Pancreas (tissue), 10 donors: ENCODE measurements around the gene PNMA6E. TPM values are rescaled to one million over a fixed set of nuclear protein-coding genes. Genes with fewer than 3 reads are reported as not detected.
A peak's percentile ranks its signal among the peaks of the same experiment; 100 is the strongest.

ENCODE experiments used
- ATAC-seq, 4 donors: fragments of 200-7000 bp; cut with Tn5 transposase; one replicate each; pipeline versions ENCODE4 v1.8.0 to v1.9.1; 2020; ENCODE audit warnings: mild to moderate bottlenecking in 4 of 4, moderate library complexity in 4 of 4
- DNase-seq, 6 donors: peaks; one replicate each; pipeline ENCODE4 v3.0.0-alpha.2; 2020
- FAIRE-seq: peaks from 2 replicates; lab custom pipeline; 2012; peaks lifted over from hg19 to GRCh38; lab: Jason Lieb, UNC
- H3K27ac ChIP-seq, 4 donors: fragments of 200-600 bp; sonication (generic); 1 replicate in 3 of 4; 2 replicates in 1 of 4; pipeline versions ENCODE4 v1.5.0 to v1.8.0; 2020
- H3K27me3 ChIP-seq, 4 donors: fragments of 200-600 bp; one replicate each; pipeline ENCODE4 v1.8.0; 2021
- H3K36me3 ChIP-seq, 3 donors: fragments of 200-600 bp; sonication (generic) in 1 of 3; one replicate each; pipeline versions ENCODE4 v1.5.0 to v1.8.0; 2020 to 2021
- H3K4me1 ChIP-seq, 3 donors: fragments of 200-600 bp; one replicate each; pipeline ENCODE4 v1.8.0; 2021
- H3K4me3 ChIP-seq, 4 donors: fragments of 200-600 bp; sonication (generic) in 2 of 4; one replicate each; pipeline versions ENCODE4 v1.5.0 to v1.8.0; 2020 to 2021
- H3K9me3 ChIP-seq, 4 donors: fragments of 200-600 bp; one replicate each; pipeline ENCODE4 v1.8.0; 2021
- WGBS, 2 donors: extraction: QIAGEN DNeasy Blood & Tissue Kit; methylation state at CpG; one replicate each; pipeline ENCODE4 v1.1.7; 2013; 5-methylcytosine and 5-hydroxymethylcytosine counted together
- intact Hi-C, 3 donors: fragments of 100-400 bp; cut with DNase I; formaldehyde crosslinking; loops; one replicate each; pipeline versions ENCODE4 v1.11.1 to v1.14.2; 2022
- polyA plus RNA-seq, 2 donors: library from polyadenylated mRNA; stranded (reverse); fragments of 200-250 nt; gene quantifications; one replicate each; pipeline ENCODE4 v1.2.3, GENCODE V29; 2013
- total RNA-seq, 6 donors: library from RNA; stranded (reverse); fragmentation: NEBNext Ultra II Directional in 4 of 6; extraction: Animal tissue kit (Norgen Biotek cat#: 25700) in 4 of 6; gene quantifications; one replicate each; pipeline versions ENCODE4 v1.2.1 to v1.2.4, GENCODE V29; 2021 to 2023
- TF ChIP-seq, protein P1 (sequence below), 4 donors: fragments of 200-600 bp; sonication (generic) in 3 of 4; IDR thresholded peaks; one replicate each; pipeline versions ENCODE4 v1.5.0 to v1.8.0; 2021; ENCODE audit warnings: antibody characterized with exemption in 4 of 4
- donor health status: healthy with polysubstance abuse.
- donor health status: DM: no; HTN: no; CAD: no; lungs with moderate emphysema.
- donor health status: DM: no; HTN: no; CAD: no.
- donor health status: control.
- donor health status: control.
- donor health status: Bipolar disorder and iron deficiency.
- donor health status: DM: yes; HTN: yes; CAD: no.
- donor health status: DM: no; HTN: no; CAD: no.
- donor health status: DM: no; HTN: no; CAD: no.
- donor health status: DM: yes; HTN: yes; CAD: no.

Gene PNMA6E
- total and polyA plus RNA-seq, 8 donors: not detected

DNA sequence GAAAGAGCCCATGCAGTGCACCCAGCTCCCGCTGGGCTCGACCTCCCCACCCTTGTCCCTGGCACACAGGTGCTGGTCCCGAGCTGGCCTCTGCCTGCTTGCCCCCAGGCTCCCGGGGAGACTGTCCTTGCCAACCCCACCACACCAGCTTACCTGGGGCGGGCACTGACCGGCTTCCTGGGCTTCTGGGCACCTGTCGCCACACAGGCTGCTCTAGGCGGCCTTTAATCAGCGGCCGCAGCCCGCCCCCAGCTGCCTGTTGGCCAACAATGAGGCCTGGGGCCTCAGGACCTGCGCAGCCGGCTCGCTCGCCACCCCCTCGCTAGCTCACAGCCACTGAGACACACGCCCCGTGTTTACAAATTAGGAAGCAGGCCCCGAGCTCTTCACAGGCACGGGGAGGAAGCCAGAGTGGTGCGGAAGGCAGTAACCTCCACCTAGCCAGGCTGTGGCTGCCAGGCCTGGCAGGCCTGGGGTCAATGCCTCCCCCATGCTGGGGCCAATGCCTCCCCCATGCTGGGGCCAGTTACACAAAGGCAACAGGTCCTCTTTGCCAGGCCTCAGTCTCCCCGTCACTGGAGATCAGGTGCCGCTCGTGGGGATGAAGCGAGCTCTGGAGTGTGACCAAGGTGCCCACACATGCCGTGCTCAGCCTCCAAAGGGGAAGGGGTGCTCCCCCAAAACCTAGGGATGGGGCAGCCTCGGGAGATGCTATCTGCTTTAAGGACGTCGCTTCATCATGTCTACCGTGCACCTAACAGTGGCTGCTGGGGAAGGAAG, 44.9 kb upstream of the PNMA6E start, which contains the start of gene TREX2:
TSS of gene TREX2 (minus strand) at position 201 of the 780 bp plus-strand sequence. CDS start 626 bp downstream, outside the sequence.
- no peaks in the 10 kb centered on the region for H3K36me3 ChIP-seq
- 71 to 76% methylated on average over 28 to 30 of the region's 30 CpGs for whole genome bisulfite sequencing, 2 donors
- no peak for FAIRE-seq
- peak in 1 of 6 donors; percentile 68 for DNase-seq
- no peaks in the 10 kb centered on the region for H3K9me3 ChIP-seq
- TF ChIP-seq, protein P1, sequence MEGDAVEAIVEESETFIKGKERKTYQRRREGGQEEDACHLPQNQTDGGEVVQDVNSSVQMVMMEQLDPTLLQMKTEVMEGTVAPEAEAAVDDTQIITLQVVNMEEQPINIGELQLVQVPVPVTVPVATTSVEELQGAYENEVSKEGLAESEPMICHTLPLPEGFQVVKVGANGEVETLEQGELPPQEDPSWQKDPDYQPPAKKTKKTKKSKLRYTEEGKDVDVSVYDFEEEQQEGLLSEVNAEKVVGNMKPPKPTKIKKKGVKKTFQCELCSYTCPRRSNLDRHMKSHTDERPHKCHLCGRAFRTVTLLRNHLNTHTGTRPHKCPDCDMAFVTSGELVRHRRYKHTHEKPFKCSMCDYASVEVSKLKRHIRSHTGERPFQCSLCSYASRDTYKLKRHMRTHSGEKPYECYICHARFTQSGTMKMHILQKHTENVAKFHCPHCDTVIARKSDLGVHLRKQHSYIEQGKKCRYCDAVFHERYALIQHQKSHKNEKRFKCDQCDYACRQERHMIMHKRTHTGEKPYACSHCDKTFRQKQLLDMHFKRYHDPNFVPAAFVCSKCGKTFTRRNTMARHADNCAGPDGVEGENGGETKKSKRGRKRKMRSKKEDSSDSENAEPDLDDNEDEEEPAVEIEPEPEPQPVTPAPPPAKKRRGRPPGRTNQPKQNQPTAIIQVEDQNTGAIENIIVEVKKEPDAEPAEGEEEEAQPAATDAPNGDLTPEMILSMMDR (IDR thresholded peaks at IDR 0.05): no peak
- intact Hi-C loops: no loop called here
- H3K27me3 ChIP-seq: no peaks in the 10 kb centered on the region
- H3K27ac ChIP-seq: no peak within 1 kb of the TSS
- no peaks in the 10 kb centered on the region for H3K4me1 ChIP-seq
- no peak within 1 kb of the TSS for H3K4me3 ChIP-seq
- no peak for ATAC-seq

DNA sequence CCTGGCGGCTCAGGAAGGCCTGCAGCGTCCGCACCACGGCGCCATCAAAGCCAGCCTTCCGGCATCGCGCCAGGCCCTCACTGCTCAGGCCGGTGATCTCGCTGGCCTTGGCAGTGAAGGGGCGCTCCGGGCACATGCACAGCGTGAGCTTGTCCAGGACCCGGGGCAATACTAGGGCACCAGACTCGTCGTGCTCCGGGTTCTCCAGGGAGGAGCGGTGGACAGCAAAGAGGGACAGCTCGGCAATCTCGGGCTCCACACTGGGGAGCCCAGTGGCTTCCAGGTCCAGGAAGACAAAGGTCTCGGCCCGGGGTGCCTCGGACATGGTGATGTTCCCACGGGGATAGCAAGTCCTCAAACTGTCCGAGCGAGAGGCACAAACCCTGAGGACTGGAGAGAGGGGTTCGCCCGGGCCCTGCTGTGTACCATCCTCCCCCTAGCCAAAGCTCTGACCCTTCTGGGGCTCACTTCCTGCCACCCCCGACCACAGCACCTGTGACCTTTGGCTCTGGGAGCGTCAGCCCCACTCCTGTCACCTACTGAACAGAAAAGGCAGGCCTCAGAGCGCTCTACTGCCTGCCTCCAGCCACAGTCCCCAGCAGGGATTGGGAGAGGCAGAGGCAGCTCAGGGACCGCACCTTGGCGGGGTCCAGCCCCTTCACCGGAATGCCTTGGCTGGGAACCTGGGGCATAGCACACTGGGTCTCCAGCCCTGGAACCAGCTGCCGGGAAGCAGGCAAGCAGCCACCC, 44.1 kb upstream of the PNMA6E start:
- WGBS, 2 donors: 82 to 89% methylated on average over 29 to 35 of the region's 35 CpGs

DNA sequence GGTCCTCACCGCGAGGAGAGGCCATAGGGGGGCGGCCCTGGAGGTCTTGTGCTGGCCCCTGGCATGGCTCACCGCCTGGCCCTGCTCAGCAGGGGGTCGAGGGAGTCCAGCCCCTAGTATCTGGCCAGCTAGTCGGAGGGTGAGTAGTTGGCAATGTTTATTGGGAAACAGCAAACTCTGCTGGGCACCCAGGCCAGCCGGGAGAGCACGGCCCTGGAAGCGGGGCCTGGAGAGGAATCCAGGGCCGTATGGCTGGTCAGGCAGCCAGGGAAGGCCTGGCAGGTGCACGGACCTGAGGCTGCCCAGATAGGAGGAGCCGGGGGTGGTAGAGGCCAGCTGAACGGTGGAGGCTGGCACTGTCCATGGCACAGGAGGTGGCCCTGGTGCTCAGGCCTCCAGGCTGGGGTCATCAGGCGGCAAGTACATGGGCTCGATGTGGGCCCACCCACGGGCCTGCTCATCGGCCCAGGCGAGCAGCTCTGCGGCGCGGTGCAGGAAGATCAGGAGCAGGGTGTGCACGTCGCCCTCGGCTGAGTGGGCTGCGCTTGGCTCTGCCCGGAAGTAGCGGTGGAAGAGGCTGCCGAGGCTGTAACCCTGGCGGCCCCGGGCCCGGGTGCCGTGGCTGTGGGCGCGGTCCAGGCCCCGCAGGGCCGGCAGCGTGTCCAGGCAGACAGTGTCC, 43.3 kb upstream of the PNMA6E start:
- TF ChIP-seq, protein P1 (IDR thresholded peaks at IDR 0.05): no peak
- intact Hi-C loops: no loop called here
- DNase-seq (no peak), ATAC-seq (peak in 1 of 4 donors; percentile 7), FAIRE-seq (no peak)
- WGBS, 2 donors: 78 to 89% methylated on average over 34 to 37 of the region's 37 CpGs
- H3K9me3 ChIP-seq: no peaks in the 10 kb centered on the region
- H3K27ac ChIP-seq: no peak overlapping the region
- no peaks in the 10 kb centered on the region for H3K36me3 ChIP-seq
- H3K4me1 ChIP-seq: no peaks in the 10 kb centered on the region
- H3K27me3 ChIP-seq: peaks cover 0 to 5% (median 2%) of the 10 kb centered on the region in 4 donors
- H3K4me3 ChIP-seq: no peak overlapping the region

More for the DNA sequence above, 44.1 kb upstream of the PNMA6E start:
- no peak overlapping the region for H3K4me3 ChIP-seq
- intact Hi-C loops: no loop called here
- H3K27ac ChIP-seq: no peak overlapping the region
- no peaks in the 10 kb centered on the region for H3K36me3 ChIP-seq
- peak in 1 of 4 donors; percentile 7 for ATAC-seq
- no peak for FAIRE-seq
- TF ChIP-seq, protein P1 (IDR thresholded peaks at IDR 0.05): no peak
- peaks cover 0 to 3% (median under 1%) of the 10 kb centered on the region in 4 donors for H3K27me3 ChIP-seq
- no peaks in the 10 kb centered on the region for H3K4me1 ChIP-seq
- peak in 2 of 6 donors; percentile 48 to 68 for DNase-seq
- no peaks in the 10 kb centered on the region for H3K9me3 ChIP-seq

DNA sequence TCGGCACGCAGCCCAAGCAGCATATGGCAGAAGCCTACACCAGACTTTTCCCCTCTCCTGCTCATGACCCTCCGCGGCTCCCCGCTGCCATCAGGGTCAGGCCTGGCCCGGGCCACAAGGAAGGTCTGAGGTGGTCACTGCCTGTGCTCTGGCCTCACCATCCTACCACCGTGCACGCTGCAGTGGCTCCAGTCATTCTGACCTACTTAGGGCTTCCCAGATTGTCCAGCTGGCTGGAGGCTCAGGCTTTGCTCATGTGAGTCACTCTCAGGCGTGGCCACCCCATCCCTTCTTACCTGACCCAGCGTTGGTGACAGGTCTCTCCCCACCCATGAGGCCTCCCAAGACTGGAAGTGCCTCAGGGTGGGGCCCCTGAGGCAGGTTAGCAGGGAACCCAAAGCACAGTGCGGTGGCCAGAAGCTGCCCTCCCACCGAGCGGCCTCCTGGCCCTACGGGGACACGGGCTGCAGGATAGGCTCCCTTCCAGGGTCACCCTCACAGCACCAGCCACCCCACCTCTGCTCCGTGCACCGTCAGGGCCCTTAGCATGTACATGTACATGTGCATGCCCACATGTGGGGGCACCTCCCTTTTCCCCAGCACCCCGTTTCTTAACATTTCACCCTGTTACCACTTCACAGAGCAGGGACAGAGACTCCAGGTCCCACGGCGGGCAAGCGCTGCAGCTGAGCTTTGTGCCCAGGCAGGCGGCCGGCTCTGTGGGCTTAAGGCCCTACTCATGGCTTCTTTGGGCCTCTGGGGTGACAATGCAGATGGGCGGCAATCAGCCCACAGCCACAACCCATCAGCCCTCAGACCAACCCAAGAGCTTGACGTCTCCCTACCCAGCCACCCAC, 42.6 kb upstream of the PNMA6E start:
- TF ChIP-seq, protein P1 (IDR thresholded peaks at IDR 0.05): no peak
- H3K9me3 ChIP-seq: no peaks in the 10 kb centered on the region
- no peaks in the 10 kb centered on the region for H3K36me3 ChIP-seq
- no peak overlapping the region for H3K4me3 ChIP-seq
- intact Hi-C loops: no loop called here
- WGBS, 2 donors: 70 to 81% methylated on average over 25 of the region's 25 CpGs
- FAIRE-seq (no peak), ATAC-seq (no peak), DNase-seq (no peak)
- peaks cover 0 to 5% (median 2%) of the 10 kb centered on the region in 4 donors for H3K27me3 ChIP-seq
- no peak overlapping the region for H3K27ac ChIP-seq
- H3K4me1 ChIP-seq: no peaks in the 10 kb centered on the region
